ENCODE measurements around the gene CCDC150.
A peak's percentile ranks its signal among the peaks of the same experiment; 100 is the strongest.

The CCDC150 gene

DNA sequence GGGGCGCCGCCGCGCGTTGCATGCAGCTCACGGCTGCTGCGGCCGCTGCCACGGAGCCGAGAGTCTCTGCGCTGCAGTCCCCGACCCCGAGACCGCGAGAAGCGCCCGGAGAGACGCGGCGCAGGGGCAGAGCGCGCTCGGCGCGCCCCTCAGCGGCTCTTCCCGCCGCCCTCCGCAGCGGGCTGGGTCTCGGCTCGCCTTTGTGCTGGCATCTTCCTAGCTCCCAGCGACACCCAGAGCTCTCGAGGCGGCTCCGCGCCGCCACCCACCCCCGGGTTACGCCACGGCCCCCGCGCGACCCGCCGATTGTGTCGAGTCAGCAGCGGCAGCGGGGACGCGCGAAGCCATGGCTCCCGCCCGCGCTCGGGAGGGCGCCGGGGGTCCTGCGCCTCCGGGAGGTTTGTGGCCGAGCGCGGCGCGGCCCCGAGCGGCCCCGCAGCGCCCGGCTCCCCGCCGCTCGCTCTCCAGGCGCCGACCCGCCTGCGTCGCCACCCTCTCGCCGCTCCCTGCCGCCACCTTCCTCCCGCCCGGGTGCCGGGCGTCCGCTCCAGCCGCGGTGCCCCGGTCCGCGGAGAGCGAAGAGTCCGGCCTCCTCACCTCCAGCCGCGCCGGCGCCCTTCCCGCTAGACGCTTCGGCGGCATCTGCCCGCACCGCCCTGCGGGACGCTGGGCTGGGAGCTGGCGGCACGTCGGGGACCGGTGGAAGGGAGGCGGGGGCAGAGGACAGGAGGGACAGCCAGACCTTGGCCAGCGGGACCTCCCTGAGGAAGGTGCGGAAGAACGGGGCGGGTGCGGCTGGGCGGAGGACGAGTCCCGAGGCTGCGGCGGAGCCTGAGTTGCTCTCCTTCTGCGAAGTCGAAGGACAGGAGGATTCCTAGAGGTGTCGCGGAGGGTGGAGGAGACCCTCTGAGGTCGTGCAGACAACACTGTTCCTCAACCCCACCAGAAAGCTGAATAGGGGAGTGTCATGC lies 46.3 kb upstream of the CCDC150 start, which contains the start of gene HECW2:
Gene HECW2 (minus strand): TSS at position 644 of the 971 bp plus-strand sequence.
- Histone ChIP-seq H3K27me3 (replicated peaks; ENCODE audit: control insufficient read depth, insufficient read depth, low read length) (peaks cover 1% of the 10 kb centered on the region), H3K36me3 (ENCODE audit: control insufficient read depth, insufficient read depth, low read length) (no peaks in the 10 kb centered on the region), H3K4me3 (replicated peaks; ENCODE audit: low read depth, low read length) (peak within 1 kb of the TSS; percentile 64)
- DNase-seq (ENCODE audit: extremely low read depth, insufficient read length) = peak; percentile 72
- TF ChIP-seq, protein P1, sequence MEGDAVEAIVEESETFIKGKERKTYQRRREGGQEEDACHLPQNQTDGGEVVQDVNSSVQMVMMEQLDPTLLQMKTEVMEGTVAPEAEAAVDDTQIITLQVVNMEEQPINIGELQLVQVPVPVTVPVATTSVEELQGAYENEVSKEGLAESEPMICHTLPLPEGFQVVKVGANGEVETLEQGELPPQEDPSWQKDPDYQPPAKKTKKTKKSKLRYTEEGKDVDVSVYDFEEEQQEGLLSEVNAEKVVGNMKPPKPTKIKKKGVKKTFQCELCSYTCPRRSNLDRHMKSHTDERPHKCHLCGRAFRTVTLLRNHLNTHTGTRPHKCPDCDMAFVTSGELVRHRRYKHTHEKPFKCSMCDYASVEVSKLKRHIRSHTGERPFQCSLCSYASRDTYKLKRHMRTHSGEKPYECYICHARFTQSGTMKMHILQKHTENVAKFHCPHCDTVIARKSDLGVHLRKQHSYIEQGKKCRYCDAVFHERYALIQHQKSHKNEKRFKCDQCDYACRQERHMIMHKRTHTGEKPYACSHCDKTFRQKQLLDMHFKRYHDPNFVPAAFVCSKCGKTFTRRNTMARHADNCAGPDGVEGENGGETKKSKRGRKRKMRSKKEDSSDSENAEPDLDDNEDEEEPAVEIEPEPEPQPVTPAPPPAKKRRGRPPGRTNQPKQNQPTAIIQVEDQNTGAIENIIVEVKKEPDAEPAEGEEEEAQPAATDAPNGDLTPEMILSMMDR (IDR thresholded peaks at IDR 0.05; ENCODE audit: insufficient read depth, low read length, poor library complexity, severe bottlenecking) = no peak

GRCh38 chr2:196594158-196594557 lies 45.4 kb upstream of the CCDC150 start:
- Histone ChIP-seq H3K36me3 (ENCODE audit: control insufficient read depth, insufficient read depth, low read length) (no peaks in the 10 kb centered on the region), H3K27me3 (replicated peaks; ENCODE audit: control insufficient read depth, insufficient read depth, low read length) (peaks cover 1% of the 10 kb centered on the region), H3K4me3 (replicated peaks; ENCODE audit: low read depth, low read length) (no peak overlapping the region)
- TF ChIP-seq, protein P1 (IDR thresholded peaks at IDR 0.05; ENCODE audit: insufficient read depth, low read length, poor library complexity, severe bottlenecking) = no peak
- DNase-seq (ENCODE audit: extremely low read depth, insufficient read length) = no peak

- Histone ChIP-seq H3K4me3 (replicated peaks; ENCODE audit: low read depth, low read length) (no peak overlapping the region), H3K27me3 (replicated peaks; ENCODE audit: control insufficient read depth, insufficient read depth, low read length) (peaks cover 1% of the 10 kb centered on the region), H3K36me3 (ENCODE audit: control insufficient read depth, insufficient read depth, low read length) (no peaks in the 10 kb centered on the region)
- DNase-seq (ENCODE audit: extremely low read depth, insufficient read length) = no peak
- TF ChIP-seq, protein P1 (IDR thresholded peaks at IDR 0.05; ENCODE audit: insufficient read depth, low read length, poor library complexity, severe bottlenecking) = no peak
Measured at GRCh38 chr2:196597531-196597930, 42.0 kb upstream of the CCDC150 start.

DNA sequence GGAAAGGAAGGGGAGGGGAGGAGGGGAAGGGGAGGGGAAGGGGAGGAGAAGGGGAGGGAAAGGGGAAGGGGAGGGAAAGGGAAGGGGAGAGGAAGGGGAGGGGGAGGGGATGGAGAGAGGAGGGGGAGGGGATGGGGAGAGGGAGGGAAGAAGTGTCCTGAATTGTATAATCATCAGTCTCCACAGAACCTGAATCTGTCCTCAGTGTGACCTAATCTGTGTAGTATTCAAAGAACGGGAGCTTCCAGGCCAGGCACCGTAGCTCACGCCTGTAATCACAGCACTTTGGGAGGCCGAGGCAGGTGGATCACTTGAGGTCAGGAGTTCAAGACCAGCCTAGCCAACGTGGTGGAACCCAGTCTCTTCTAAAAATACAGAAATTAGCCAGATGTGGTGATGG lies 41.1 kb upstream of the CCDC150 start:
- TF ChIP-seq, protein P1 (IDR thresholded peaks at IDR 0.05; ENCODE audit: insufficient read depth, low read length, poor library complexity, severe bottlenecking) = no peak
- Histone ChIP-seq H3K27me3 (replicated peaks; ENCODE audit: control insufficient read depth, insufficient read depth, low read length) (peaks cover 1% of the 10 kb centered on the region), H3K36me3 (ENCODE audit: control insufficient read depth, insufficient read depth, low read length) (no peaks in the 10 kb centered on the region), H3K4me3 (replicated peaks; ENCODE audit: low read depth, low read length) (no peak overlapping the region)
- DNase-seq (ENCODE audit: extremely low read depth, insufficient read length) = no peak

GRCh38 chr2:196598846-196599245 lies 40.7 kb upstream of the CCDC150 start:
- Histone ChIP-seq H3K36me3 (ENCODE audit: control insufficient read depth, insufficient read depth, low read length) (no peaks in the 10 kb centered on the region), H3K27me3 (replicated peaks; ENCODE audit: control insufficient read depth, insufficient read depth, low read length) (no peaks in the 10 kb centered on the region; the same call in 1 of the 2 replicates), H3K4me3 (replicated peaks; ENCODE audit: low read depth, low read length) (no peak overlapping the region)
- no peak for DNase-seq (ENCODE audit: extremely low read depth, insufficient read length)
- TF ChIP-seq, protein P1 (IDR thresholded peaks at IDR 0.05; ENCODE audit: insufficient read depth, low read length, poor library complexity, severe bottlenecking) = no peak

Data from GM06990 (cell line).